Stomach (tissue), 4 donors: ENCODE data around the gene INSRR.

Experiments
- EP300 ChIP-seq: sonication (generic); formaldehyde crosslinking; IDR thresholded peaks from one replicate; pipeline ENCODE4 v1.6.1; 2017; ENCODE audit warnings: antibody characterized with exemption
- POLR2A ChIP-seq, 4 donors: fragments of 450-650 bp; IDR thresholded peaks; one replicate each; pipeline ENCODE4 v1.6.1; 2016; ENCODE audit warnings: antibody characterized with exemption in 4 of 4, control low read depth in 2 of 4, mild to moderate bottlenecking in 1 of 4, moderate library complexity in 1 of 4
- POLR2AphosphoS5 ChIP-seq, 3 donors: sonication (generic); formaldehyde crosslinking; IDR thresholded peaks; one replicate each; pipeline ENCODE4 v1.6.1; 2016; ENCODE audit warnings: antibody characterized with exemption in 3 of 3
- TF ChIP-seq, protein P1 (sequence below), 7 experiments: fragments of 450-650 bp in 4 of 7; fragments of 200-600 bp in 3 of 7; sonication (generic) in 3 of 7; IDR thresholded peaks; one replicate each; pipeline ENCODE4 v1.5.1; 2016 to 2019; ENCODE audit warnings: antibody characterized with exemption in 7 of 7, control low read depth in 2 of 7, mild to moderate bottlenecking in 1 of 7

DNA sequence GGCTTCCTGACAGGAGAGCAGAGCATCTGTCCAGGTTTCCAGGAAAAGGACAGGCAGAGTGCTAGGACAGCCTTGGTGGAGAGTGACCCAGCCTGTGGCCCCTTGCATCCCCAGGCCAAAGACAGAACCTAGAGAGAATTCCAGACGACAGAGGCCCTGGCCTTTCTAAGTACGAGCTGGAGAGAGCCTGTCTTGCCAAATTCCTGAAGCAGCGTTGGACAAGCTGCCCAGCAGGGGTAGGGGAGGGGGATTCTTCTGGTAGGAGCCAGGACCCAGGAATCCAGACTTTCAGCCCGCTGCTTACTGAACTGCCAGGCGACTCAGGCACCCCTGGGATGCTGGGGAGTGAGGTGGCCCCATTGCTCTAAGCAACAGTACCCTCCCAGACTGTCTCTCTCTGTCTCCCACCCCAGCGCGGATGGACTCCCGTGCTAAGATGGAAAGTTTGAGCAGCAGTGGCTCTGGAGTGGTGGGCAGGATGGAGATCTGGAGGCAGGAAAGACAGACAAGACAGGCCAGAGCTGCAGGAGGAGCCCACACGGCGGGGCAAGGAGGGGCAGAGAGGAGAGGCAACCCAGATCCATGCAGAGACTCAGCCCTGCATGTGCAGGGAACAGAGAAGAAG lies 25.8 kb upstream of the INSRR start:
- TF ChIP-seq, protein P1, sequence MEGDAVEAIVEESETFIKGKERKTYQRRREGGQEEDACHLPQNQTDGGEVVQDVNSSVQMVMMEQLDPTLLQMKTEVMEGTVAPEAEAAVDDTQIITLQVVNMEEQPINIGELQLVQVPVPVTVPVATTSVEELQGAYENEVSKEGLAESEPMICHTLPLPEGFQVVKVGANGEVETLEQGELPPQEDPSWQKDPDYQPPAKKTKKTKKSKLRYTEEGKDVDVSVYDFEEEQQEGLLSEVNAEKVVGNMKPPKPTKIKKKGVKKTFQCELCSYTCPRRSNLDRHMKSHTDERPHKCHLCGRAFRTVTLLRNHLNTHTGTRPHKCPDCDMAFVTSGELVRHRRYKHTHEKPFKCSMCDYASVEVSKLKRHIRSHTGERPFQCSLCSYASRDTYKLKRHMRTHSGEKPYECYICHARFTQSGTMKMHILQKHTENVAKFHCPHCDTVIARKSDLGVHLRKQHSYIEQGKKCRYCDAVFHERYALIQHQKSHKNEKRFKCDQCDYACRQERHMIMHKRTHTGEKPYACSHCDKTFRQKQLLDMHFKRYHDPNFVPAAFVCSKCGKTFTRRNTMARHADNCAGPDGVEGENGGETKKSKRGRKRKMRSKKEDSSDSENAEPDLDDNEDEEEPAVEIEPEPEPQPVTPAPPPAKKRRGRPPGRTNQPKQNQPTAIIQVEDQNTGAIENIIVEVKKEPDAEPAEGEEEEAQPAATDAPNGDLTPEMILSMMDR (IDR thresholded peaks at IDR 0.05): no peak
- TF ChIP-seq EP300 (no peak), POLR2A (IDR thresholded peaks at IDR 0.05) (no peak), POLR2AphosphoS5 (IDR thresholded peaks at IDR 0.05) (no peak)
